Skeletal muscle satellite cell (primary cell): ENCODE measurements around the gene INAFM1. TPM values are rescaled to one million over a fixed set of nuclear protein-coding genes. Genes with fewer than 3 reads are reported as not detected.

ENCODE experiments used
- H3K27me3 ChIP-seq: 2 replicates; pipeline ENCODE4 v1.7.0; 2013; ENCODE audit warnings: low read length; ENCODE audit not compliant: control insufficient read depth, insufficient read depth
- H3K36me3 ChIP-seq: 2 replicates; pipeline ENCODE4 v1.7.0; 2013; ENCODE audit warnings: mild to moderate bottlenecking, control low read depth, low read length; ENCODE audit not compliant: insufficient read depth
- H3K4me1 ChIP-seq: 2 replicates; pipeline ENCODE4 v1.7.0; 2013; ENCODE audit warnings: low read length; ENCODE audit not compliant: control insufficient read depth, insufficient read depth
- H3K4me2 ChIP-seq: 2 replicates; pipeline ENCODE4 v1.7.0; 2013; ENCODE audit warnings: mild to moderate bottlenecking, low read length
- H3K4me3 ChIP-seq: 2 replicates; pipeline ENCODE4 v1.7.0; 2013; ENCODE audit warnings: low read length
- H3K9ac ChIP-seq: 2 replicates; pipeline ENCODE4 v1.7.0; 2013; ENCODE audit warnings: mild to moderate bottlenecking, low read depth, low read length, moderate library complexity
- H3K9me3 ChIP-seq: replicated peaks from 2 replicates; pipeline ENCODE4 v1.7.0; 2013; ENCODE audit warnings: mild to moderate bottlenecking, control low read depth, low read length
- small RNA-seq: library from RNA; depleted of rRNA; stranded (forward); fragments of <200 nt; gene quantifications from one replicate; pipeline ENCODE3, GENCODE V24; 2012

Gene INAFM1

DNA sequence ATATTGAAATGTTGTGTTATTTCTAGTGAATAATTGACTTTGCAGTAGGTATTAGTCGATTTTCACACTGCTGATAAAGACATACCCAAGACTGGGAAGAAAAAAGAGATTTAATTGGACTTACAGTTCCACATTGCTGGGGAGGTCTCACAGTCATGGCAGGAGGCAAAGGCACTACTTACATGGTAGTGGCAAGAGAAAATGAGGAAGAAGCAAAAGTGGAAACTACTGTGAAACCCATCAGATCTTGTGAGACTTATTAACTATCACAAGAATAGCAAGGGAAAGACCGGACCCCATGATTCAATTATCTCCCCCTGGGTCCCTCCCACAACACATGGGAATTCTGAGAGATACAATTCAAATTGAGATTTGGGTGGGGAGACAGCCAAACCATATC, 47.4 kb downstream of the INAFM1 start:
- Histone ChIP-seq H3K27me3 (peaks cover 9% of the 10 kb centered on the region), H3K4me2 (no peak overlapping the region), H3K9ac (no peak overlapping the region), H3K4me3 (no peak overlapping the region), H3K4me1 (no peaks in the 10 kb centered on the region), H3K36me3 (no peaks in the 10 kb centered on the region), H3K9me3 (no peaks in the 10 kb centered on the region)

DNA sequence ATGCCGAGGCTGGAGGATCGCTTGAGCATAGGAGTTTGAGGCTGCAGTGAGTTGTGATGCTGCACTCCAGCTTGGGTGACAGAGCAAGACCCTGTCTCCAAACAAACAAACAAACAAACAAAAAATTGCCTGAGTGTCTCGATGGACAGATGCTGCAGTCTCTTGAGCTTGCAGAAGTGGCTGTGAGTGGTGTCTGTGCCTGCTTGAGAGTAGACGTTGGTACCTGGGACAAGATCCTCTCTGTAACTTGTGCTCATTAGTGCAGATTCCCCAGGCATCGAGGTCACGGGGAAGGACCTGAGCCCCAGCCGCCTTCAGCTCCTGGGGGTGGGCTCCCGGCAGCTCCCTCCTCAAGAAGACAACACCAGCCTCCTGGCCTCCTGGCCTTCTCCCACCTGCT, 48.7 kb downstream of the INAFM1 start:
- H3K9ac ChIP-seq, result no peak overlapping the region
- no peaks in the 10 kb centered on the region for H3K4me1 ChIP-seq

DNA sequence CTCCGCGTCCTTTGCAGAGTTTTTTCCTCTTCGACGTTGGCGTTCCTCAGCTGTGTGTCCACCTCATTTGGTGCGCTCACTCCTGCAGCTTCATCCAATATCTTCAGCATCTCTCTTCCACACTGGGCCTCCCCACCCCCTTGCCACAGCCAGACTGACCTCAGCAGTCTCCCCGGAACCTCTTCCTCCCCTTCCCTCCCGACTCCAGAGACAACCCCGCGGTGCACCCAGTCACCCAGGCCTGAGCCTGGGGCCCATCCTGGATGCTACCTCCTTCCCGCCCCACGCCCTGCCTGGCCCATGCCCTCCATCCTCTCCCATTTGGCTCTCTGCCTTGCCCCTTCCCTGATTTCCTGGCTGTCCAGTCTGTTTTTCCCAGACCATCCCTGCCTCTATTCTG, 49.2 kb downstream of the INAFM1 start:
- Histone ChIP-seq H3K4me3 (no peak overlapping the region), H3K36me3 (no peaks in the 10 kb centered on the region), H3K4me1 (no peaks in the 10 kb centered on the region), H3K27me3 (peaks cover 9% of the 10 kb centered on the region), H3K9me3 (no peaks in the 10 kb centered on the region), H3K4me2 (no peak overlapping the region), H3K9ac (no peak overlapping the region)

More for the DNA sequence above, 48.7 kb downstream of the INAFM1 start:
- Histone ChIP-seq H3K9me3 (no peaks in the 10 kb centered on the region), H3K36me3 (no peaks in the 10 kb centered on the region), H3K4me2 (no peak overlapping the region), H3K27me3 (peaks cover 9% of the 10 kb centered on the region), H3K4me3 (no peak overlapping the region)

DNA sequence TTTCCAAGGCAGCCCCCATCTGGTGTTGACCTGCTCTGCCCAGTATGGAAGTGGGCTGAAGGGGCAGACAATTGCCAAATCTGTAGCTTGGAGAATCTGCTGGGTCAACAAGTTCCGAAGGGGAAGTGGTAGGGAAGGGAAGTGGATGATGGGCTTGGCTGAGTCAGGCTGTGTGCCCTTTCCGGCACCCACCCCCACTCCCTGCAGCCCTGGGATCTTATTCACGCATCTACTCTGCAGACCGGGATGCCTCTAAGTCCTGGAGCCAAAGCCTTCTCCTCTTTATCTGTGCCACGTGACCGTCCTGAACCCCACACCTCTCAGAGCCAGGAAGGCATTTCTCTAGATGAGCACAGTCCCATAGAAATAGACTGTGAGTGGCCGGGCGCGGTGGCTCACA, 49.8 kb downstream of the INAFM1 start:
- no peaks in the 10 kb centered on the region for H3K36me3 ChIP-seq
- H3K9ac ChIP-seq, result no peak overlapping the region
- H3K9me3 ChIP-seq, result no peaks in the 10 kb centered on the region
- H3K4me2 ChIP-seq, result no peak overlapping the region
- peaks cover 9% of the 10 kb centered on the region for H3K27me3 ChIP-seq
- no peaks in the 10 kb centered on the region for H3K4me1 ChIP-seq
- H3K4me3 ChIP-seq, result no peak overlapping the region

Small RNAs within 50 kb of the gene (small RNA-seq; reads per million reads assigned to genes)
- not detected for gene MIR3190
